GM08714 (cell line): Measurements from ENCODE around the gene TIMM22.

Experiments
- H3K4me3 ChIP-seq: fragments of 200-500 bp; sonication (Bioruptor generic); 2 replicates; pipeline ENCODE4 v1.5.1; 2014; ENCODE audit warnings: mild to moderate bottlenecking, low read length, inconsistent platforms
- ZNF274 ChIP-seq: IDR thresholded peaks from 2 replicates; pipeline ENCODE4 v1.6.1; 2012; ENCODE audit warnings: mild to moderate bottlenecking, low read depth, low read length

TIMM22 gene

DNA sequence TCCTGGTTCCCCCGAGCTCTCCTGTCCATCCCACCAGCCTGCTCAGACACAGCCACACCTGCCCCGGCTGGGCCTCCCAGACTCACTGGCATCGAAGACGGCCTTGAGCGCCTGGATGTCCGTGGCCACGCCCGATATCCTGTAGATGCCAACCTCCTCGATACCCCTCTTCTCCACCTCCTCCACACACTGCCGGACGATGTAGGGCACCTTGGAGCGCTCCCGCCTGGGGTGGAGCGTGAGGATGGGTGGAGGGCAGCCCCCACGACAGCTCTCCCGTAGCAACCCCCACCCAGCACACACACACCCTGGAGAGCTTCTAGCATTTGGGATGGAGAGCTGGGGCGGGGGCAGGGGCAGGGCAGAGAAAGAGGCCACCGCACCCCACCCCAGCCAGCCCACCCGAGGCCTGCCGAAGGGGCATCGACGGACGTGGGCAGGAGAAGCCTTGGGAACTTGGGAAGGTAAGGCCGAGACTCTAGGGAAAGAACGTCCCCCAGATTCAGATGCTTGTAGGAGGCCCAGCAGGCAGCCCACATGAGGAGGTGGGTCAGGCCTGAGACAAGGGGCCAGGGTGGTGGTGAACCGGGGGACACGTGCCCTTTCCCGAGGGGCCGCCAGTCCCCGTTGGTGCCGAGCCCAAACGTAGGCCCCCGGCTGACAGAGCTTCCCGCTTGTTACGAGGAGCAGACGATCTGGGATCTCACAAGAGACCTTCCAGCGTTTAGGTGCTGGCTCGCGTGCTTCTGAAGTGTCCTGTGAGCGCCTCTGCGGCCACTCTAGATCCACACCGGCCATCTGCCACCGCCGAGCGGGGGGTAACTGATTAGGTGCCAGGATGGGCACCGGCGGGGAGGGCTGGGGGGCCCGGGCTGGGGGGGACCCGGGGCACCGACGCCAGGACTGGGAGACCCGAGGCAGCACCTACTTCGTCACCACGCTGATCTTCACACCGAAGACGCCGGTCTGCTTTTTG lies 15.1 kb downstream of the TIMM22 start:
- no peak for TF ChIP-seq ZNF274
- H3K4me3 ChIP-seq, result no peak overlapping the region

DNA sequence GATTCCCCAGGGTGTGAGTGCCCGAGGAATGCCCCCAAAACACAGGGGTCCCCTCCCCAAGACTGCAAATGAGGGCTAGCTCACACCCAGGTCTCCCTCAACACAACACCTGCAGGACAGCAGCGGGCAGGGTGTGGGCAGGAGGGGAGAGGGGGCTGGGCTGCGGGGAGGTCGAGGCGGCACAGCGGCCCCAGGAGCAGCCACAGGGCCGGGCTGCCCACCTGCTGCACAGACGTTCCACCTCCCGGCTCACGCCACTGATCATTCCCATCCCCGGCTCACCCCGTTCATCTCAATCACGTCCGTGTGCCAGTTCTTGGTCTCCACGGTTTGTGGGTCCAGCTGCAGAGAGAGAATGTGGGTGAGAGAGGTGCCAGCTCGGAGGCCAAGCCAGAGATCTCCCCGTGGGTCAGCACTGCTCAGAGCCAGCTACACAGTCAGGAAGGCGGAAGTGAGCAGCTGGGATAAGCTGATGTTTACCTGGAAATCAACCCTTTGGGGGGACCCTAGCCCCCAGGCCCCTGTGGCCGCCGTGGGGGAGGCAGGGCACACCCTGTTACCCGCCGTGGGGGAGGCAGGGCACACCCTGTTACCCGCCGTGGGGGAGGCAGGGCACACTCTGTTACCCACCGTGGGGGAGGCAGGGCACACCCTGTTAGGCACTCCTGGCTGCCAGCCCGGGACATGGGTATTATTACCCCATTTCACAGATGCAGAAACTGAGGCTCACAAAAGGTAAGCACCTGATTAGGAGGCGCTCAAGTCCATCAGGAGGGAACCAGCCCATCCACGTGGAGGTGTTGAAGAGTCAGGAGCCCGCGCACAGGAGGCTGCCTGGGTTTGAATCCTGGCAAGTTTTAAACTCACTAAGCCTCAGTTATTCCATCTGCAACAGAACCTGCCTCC lies 16.1 kb downstream of the TIMM22 start:
- no peak for TF ChIP-seq ZNF274
- no peak overlapping the region for H3K4me3 ChIP-seq

GRCh38 chr17:1013729-1014090 lies 16.8 kb downstream of the TIMM22 start:
- no peak overlapping the region for H3K4me3 ChIP-seq
- no peak for TF ChIP-seq ZNF274

- no peak for TF ChIP-seq ZNF274
- no peak overlapping the region for H3K4me3 ChIP-seq
These were observed 21.6 kb downstream of the TIMM22 start for GRCh38 chr17:1018547-1018946.

- H3K4me3 ChIP-seq, result no peak overlapping the region
- no peak for TF ChIP-seq ZNF274
These were observed 22.5 kb downstream of the TIMM22 start for GRCh38 chr17:1019451-1019850.

DNA sequence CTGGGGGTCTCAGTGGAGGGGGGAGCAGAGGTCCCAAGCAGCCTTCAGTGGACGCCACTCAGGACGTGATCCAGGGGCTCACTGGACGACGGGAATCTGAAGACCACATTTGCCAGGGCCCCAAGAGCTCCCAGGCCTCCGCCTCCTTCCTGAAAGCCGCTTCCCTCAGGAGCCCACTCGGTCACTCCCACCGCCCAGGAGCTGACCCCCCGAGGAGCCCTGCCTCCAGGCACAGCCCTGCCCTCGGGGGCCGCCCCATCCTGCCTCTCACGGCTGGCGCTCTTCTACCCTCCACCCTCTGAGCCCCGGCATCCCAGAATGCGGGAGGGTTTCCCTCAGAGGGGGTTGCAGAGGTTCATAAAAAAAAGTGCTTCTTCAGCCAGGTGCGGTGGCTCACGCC lies 24.2 kb downstream of the TIMM22 start:
- H3K4me3 ChIP-seq, result no peak overlapping the region
- no peak for TF ChIP-seq ZNF274

DNA sequence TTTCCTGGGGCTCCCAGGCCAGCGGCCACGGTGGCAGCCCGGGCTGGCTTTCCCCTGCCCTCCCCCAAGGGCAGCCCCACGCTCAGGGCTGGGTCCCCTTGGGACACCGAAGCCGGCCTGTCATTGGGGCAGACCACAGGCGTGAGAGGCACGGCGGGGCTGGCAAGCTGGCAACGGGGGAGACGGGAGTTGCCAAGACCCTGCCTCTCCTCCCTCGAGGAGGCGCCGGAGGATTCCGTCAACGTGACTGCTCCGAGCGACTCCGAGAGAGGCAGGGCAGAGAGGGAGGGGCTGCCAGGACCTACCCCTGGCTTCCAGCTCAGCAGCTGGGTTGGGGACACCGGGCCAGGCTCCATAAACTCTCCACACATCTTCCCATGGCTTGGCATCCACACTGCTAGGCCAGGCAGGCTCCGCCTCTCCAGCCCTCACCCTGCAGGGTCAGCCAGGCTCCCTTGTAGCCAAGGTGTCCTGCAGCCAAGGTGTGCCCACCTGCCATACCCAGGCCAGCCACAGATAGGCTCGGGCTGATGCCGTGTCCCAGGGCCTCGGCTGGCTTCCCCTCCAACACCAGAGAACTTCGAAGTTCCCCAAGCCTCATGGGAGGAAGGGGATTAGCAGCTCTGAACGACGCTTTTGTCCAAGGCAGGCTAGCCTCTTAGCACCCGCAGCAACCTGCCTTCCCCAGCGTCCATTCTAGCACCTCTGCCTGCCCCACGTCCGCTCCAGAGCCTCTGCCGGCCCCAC lies 25.5 kb downstream of the TIMM22 start:
- H3K4me3 ChIP-seq, result no peak overlapping the region
- TF ChIP-seq ZNF274, result no peak

DNA sequence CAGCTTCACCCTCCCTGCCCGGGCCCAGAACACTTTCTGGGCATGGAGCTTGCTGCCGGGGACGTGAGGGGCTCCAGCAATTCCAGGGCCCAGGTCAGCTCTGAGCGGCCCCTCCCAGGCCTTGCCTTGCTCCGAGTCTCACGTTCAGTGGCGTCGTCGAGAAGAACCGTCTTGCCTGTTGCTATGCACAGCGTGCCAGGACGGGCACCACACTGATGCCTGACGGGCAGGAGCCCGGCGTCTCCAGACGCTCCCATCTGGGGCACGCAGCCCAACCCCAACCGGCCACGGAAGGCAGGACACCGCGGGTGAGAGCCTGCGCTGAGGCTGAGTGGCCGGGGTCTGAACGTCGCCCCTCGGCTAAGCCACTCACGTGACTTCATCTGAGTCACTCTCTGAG lies 27.1 kb downstream of the TIMM22 start:
- H3K4me3 ChIP-seq, result no peak overlapping the region
- TF ChIP-seq ZNF274, result no peak

GRCh38 chr17:1025733-1026598 lies 29.0 kb downstream of the TIMM22 start:
- TF ChIP-seq ZNF274, result no peak
- H3K4me3 ChIP-seq, result no peak overlapping the region

DNA sequence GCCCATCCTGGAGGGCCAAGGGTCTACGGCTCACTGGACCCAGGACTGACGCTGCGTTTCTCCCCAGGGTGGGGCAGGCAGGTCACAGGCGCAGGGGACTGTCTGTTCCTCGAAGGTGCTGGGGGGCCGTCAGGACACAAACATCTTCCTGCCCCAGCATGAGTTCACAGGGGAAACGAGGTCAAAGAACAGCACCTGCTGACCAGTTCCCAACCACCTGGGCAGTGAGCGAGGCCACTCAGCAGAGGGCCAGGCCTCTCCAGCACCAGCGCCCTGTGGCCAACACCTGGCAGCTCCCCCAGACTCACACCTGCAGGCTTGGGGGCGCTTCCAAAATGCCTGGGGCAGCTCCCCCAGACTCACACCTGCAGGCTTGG lies 29.7 kb downstream of the TIMM22 start:
- H3K4me3 ChIP-seq, result no peak overlapping the region
- no peak for TF ChIP-seq ZNF274

- TF ChIP-seq ZNF274, result no peak
- no peak overlapping the region for H3K4me3 ChIP-seq
These were observed 30.1 kb downstream of the TIMM22 start for GRCh38 chr17:1027044-1027443.

DNA sequence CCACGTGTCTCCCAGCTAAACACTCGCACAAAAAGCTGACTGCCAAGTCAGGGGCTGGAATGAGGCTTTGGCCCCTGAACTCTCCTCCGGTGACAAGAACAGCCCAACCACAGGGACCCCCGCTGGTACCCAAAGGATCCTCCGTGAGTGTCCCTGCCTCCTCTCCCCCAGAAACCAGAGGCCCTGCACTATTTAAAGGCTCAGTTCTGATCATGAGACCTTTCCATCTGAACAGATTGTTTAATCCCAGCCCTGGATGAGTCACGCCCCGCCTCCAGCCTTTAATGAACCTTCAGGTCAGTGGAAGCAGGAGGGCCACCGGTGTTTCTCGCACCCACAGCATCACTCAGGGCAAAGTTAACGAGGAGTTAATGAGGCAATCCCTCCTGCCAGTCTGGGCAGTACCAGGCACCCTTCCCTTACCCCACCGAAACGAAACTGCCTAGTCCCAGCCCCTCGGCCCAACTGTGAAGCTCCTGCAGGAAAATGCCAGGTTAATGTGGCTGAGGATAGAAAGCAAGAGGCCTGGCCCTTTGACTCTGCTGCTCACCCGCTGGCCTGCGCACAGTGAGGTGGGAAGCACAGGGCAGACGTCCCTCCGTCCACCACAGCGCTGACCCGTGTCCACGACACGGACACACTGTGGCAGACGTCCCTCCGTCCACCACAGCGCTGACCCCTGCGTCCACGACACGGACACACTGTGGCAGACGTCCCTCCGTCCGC lies 32.4 kb downstream of the TIMM22 start:
- H3K4me3 ChIP-seq, result no peak overlapping the region
- TF ChIP-seq ZNF274, result no peak
